K562 (cell line): ENCODE results near the gene COMMD10. TPM values are rescaled to one million over a fixed set of nuclear protein-coding genes. Genes with fewer than 3 reads are reported as not detected.
A peak's percentile ranks its signal among the peaks of the same experiment; 100 is the strongest.

Source experiments
- ATAC-seq: fragments of 200-7000 bp; cut with Tn5 transposase; 3 replicates; pipeline ENCODE4 v1.9.1; 2020; ENCODE audit warnings: moderate library complexity
- BruUV-seq: library from RNA; stranded (reverse); fragments of 400-500 nt; replicated peaks from 2 replicates; lab custom pipeline; 2021; lab: Mats Ljungman, UMichigan
- CTCF ChIA-PET: fragments of 300-600 bp; formaldehyde crosslinking; extraction: SDS; loops from one replicate; lab custom pipeline; 2021; ENCODE audit warnings: low intra/inter-chr PET ratio; lab: Yijun Ruan, JAX
- POLR2A ChIA-PET: fragments of 300-600, 350-650 bp; sonication (Branson Sonifier 250); formaldehyde crosslinking; extraction: SDS; loops from one replicate; lab custom pipeline; 2021; ENCODE audit warnings: antibody characterized with exemption, inconsistent platforms; lab: Yijun Ruan, JAX
- DNase-seq, 4 experiments: peaks; one replicate each; pipeline versions ENCODE4 v3.0.0 to v3.0.0-alpha.2; 2011 to 2018; ENCODE audit warnings: low spot score in 3 of 4, mixed read lengths in 3 of 4; ENCODE audit errors: extremely low read depth in 1 of 4
- FAIRE-seq: peaks from 2 replicates; lab custom pipeline; 2011; peaks lifted over from hg19 to GRCh38; lab: Jason Lieb, UNC
- H2AFZ ChIP-seq: 2 replicates; pipeline ENCODE4 v1.6.0; 2011; ENCODE audit warnings: low read depth, low read length, control low read depth, inconsistent platforms
- H3K27ac ChIP-seq: fragments of 200-600 bp; 3 replicates; pipeline ENCODE4 v1.8.0; 2011; ENCODE audit warnings: low read depth, mild to moderate bottlenecking, control low read depth, inconsistent platforms, low read length, moderate library complexity, mixed read lengths; ENCODE audit errors: extremely low read depth
- H3K27me3 ChIP-seq, 2 experiments: fragments of 300-600 bp in 1 of 2; 2 replicates in 1 of 2; 3 replicates in 1 of 2; pipeline versions ENCODE4 v1.6.0 to v1.8.0; 2011; ENCODE audit warnings: inconsistent platforms in 2 of 2, low read length in 2 of 2, mild to moderate bottlenecking in 1 of 2, mixed read lengths in 1 of 2, moderate library complexity in 1 of 2; ENCODE audit not compliant: control insufficient read depth in 2 of 2, insufficient read depth in 2 of 2
- H3K36me3 ChIP-seq: fragments of 300-600 bp; 3 replicates; pipeline ENCODE4 v1.8.0; 2011; ENCODE audit warnings: mild to moderate bottlenecking, low read length, inconsistent platforms; ENCODE audit not compliant: control insufficient read depth, insufficient read depth
- H3K4me1 ChIP-seq, 2 experiments: fragments of 200-600 bp in 1 of 2; replicated peaks in 1 of 2; 2 replicates in 1 of 2; 3 replicates in 1 of 2; pipeline versions ENCODE4 v1.5.1 to v1.8.0; 2011; ENCODE audit warnings: inconsistent platforms in 2 of 2, low read length in 2 of 2, mild to moderate bottlenecking in 1 of 2, mixed read lengths in 1 of 2, moderate library complexity in 1 of 2; ENCODE audit not compliant: control insufficient read depth in 2 of 2, insufficient read depth in 2 of 2
- H3K4me2 ChIP-seq: 2 replicates; pipeline ENCODE4 v1.6.1; 2011; ENCODE audit warnings: low read length, control low read depth, inconsistent platforms, mixed read lengths; ENCODE audit not compliant: insufficient read depth
- H3K4me3 ChIP-seq: fragments of 200-600 bp; sonication (generic), shearing (Covaris generic); 2 replicates; pipeline ENCODE4 v1.5.1; 2016; ENCODE audit warnings: control low read depth, inconsistent platforms
- H3K79me2 ChIP-seq: fragments of 200-600 bp; 3 replicates; pipeline ENCODE4 v1.8.0; 2011; ENCODE audit warnings: low read length, inconsistent platforms; ENCODE audit not compliant: control insufficient read depth, insufficient read depth
- H3K9ac ChIP-seq, 2 experiments: 2 replicates each; pipeline versions ENCODE4 v1.6.0 to v1.6.1; 2011; ENCODE audit warnings: low read depth in 2 of 2, low read length in 2 of 2, control low read depth in 1 of 2, inconsistent platforms in 1 of 2, mild to moderate bottlenecking in 1 of 2, mixed read lengths in 1 of 2; ENCODE audit not compliant: insufficient read depth in 1 of 2
- H3K9me1 ChIP-seq: one replicate; pipeline ENCODE4 v1.6.0; 2011; ENCODE audit warnings: inconsistent platforms, mild to moderate bottlenecking, low read length, moderate library complexity; ENCODE audit not compliant: control insufficient read depth, insufficient read depth
- H3K9me3 ChIP-seq: replicated peaks from 2 replicates; pipeline ENCODE4 v1.5.1; 2011; ENCODE audit warnings: low read depth, low read length, inconsistent platforms; ENCODE audit not compliant: control insufficient read depth, insufficient read depth
- H4K20me1 ChIP-seq: replicated peaks from 2 replicates; pipeline ENCODE4 v1.6.1; 2011; ENCODE audit warnings: low read length, inconsistent platforms, mixed read lengths; ENCODE audit not compliant: control insufficient read depth, insufficient read depth
- CBX3 ChIP-seq, 2 experiments: IDR thresholded peaks; 1 replicate in 1 of 2; 2 replicates in 1 of 2; pipeline ENCODE4 v1.6.1; 2012; ENCODE audit warnings: inconsistent platforms in 2 of 2, low read length in 2 of 2, borderline replicate concordance in 1 of 2, control low read depth in 1 of 2
- DNMT1 ChIP-seq: fragments of 450-650 bp; IDR thresholded peaks from 2 replicates; pipeline ENCODE4 v1.6.1; 2016; ENCODE audit warnings: antibody characterized with exemption, mild to moderate bottlenecking
- MAFG ChIP-seq: fragments of 450-650 bp; conservative IDR thresholded peaks from 2 replicates; pipeline ENCODE4 v1.6.1; 2016; ENCODE audit warnings: missing genetic modification characterization, missing compliant biosample characterization
- NFE2L1 ChIP-seq: fragments of 450-650 bp; IDR thresholded peaks from 2 replicates; pipeline ENCODE4 v1.6.1; 2016; ENCODE audit warnings: missing genetic modification characterization, low read depth, mild to moderate bottlenecking, missing compliant biosample characterization, moderate library complexity, borderline replicate concordance
- PTRF ChIP-seq: fragments of 450-650 bp; IDR thresholded peaks from 2 replicates; pipeline ENCODE4 v1.6.1; 2016; ENCODE audit warnings: mild to moderate bottlenecking, missing genetic modification characterization, missing compliant biosample characterization
- RBM15 ChIP-seq: fragments of 200-400 bp; formaldehyde crosslinking; IDR thresholded peaks from 2 replicates; pipeline ENCODE4 v1.6.1; 2018; ENCODE audit warnings: mild to moderate bottlenecking, low read length, moderate library complexity; ENCODE audit not compliant: insufficient read depth
- RBM25 ChIP-seq: fragments of 200-400 bp; formaldehyde crosslinking; IDR thresholded peaks from 2 replicates; pipeline ENCODE4 v1.6.1; 2018; ENCODE audit warnings: low read length, low read depth, moderate library complexity; ENCODE audit not compliant: severe bottlenecking
- SNRNP70 ChIP-seq: fragments of 200-400 bp; formaldehyde crosslinking; optimal IDR thresholded peaks from 2 replicates; pipeline ENCODE3; 2017; ENCODE audit warnings: low read depth, low read length
- SRSF1 ChIP-seq: fragments of 200-400 bp; formaldehyde crosslinking; IDR thresholded peaks from 2 replicates; pipeline ENCODE4 v1.6.1; 2017; ENCODE audit warnings: mild to moderate bottlenecking, low read depth, low read length, moderate library complexity
- TRIM28 ChIP-seq: fragments of 450-650 bp; IDR thresholded peaks from 2 replicates; pipeline ENCODE4 v1.6.1; 2017
- ZNF184 ChIP-seq: sonication (generic); formaldehyde crosslinking; IDR thresholded peaks from 2 replicates; pipeline ENCODE4 v1.5.0; 2020; ENCODE audit warnings: missing genetic modification reagents
- ZNF224 ChIP-seq: sonication (generic); formaldehyde crosslinking; IDR thresholded peaks from 2 replicates; pipeline ENCODE4 v1.8.0; 2022; ENCODE audit warnings: mild to moderate bottlenecking, missing genetic modification reagents
- ZNF263 ChIP-seq: sonication (generic); formaldehyde crosslinking; IDR thresholded peaks from 2 replicates; pipeline ENCODE4 v1.8.0; 2022; ENCODE audit warnings: mild to moderate bottlenecking, missing genetic modification reagents, borderline replicate concordance
- WGBS: fragments of 100-300 bp; shearing (Covaris generic); methylation state at CpG from one replicate; pipeline ENCODE4 v1.1.6; 2016; ENCODE audit warnings: low coverage, mixed read lengths; ENCODE audit not compliant: insufficient coverage; ENCODE audit errors: missing lambda C conversion rate; 5-methylcytosine and 5-hydroxymethylcytosine counted together
- in situ Hi-C: fragments of 300-500 bp; cut with MboI; formaldehyde crosslinking; loops from 4 replicates; pipeline ENCODE4 v1.15.0; 2018; ENCODE audit warnings: inconsistent platforms, mixed read lengths
- intact Hi-C: fragments of 100-400 bp; cut with micrococcal nuclease; formaldehyde crosslinking; loops from 2 replicates; pipeline ENCODE4 v1.14.2; 2022
- polyA plus RNA-seq, 8 experiments: library from polyadenylated mRNA; depleted of rRNA in 4 of 8; stranded (reverse) in 5 of 8; unstranded in 3 of 8; fragments of >200 nt; fragmentation: Nextera tagmentation in 2 of 8; fragmentation: Illumina TruSeq in 1 of 8; extraction: Ambion mirVana in 2 of 8; extraction: Trizol in 1 of 8; gene quantifications; 2 replicates each; pipeline versions ENCODE4 v1.2.1 to v1.2.3, GENCODE V29; 2011 to 2014; ENCODE audit warnings: inconsistent platforms in 1 of 8, missing spikeins in 1 of 8
- total RNA-seq, 7 experiments: library from RNA; depleted of rRNA in 6 of 7; stranded (reverse); fragments of >200 nt in 6 of 7; fragmentation: Illumina TruSeq in 2 of 7; extraction: Trizol in 2 of 7; gene quantifications; 2 replicates each; pipeline versions ENCODE4 v1.2.1 to v1.2.3, GENCODE V29; 2011 to 2021; ENCODE audit warnings: low replicate concordance in 1 of 7

Gene COMMD10
- total and polyA plus RNA-seq, 9 of the 15 experiments (the other 6 are each of a cell fraction or from before 2014, with no cell fraction given): 17.9 to 101 (median 28.0) TPM

DNA sequence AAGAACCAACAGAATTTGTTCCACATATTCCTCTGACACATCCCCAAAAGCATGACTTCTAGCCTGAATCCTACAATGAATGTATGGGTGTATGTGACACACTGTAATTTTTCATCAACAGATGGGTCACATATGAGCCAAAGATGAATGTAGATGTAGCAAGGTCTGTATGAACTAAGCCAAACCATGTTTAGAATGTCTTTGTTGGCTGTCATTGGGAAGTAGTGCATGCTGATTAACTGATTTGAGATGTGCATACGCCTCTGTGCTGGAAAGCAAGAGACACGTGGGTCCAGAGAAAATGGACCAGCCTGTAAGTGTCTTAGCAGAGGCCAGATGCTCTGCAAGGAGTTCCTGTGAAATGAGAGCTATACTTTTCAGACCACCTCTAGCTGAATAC is 222.0 kb downstream of the COMMD10 start:
- Histone ChIP-seq H3K79me2 (no peaks in the 10 kb centered on the region), H4K20me1 (no peaks in the 10 kb centered on the region), H2AFZ (no peak overlapping the region), H3K4me1 (no peaks in the 10 kb centered on the region), H3K9ac (no peak overlapping the region), H3K27ac (no peak overlapping the region), H3K27me3 (no peaks in the 10 kb centered on the region), H3K9me1 (no peaks in the 10 kb centered on the region), H3K4me2 (no peak overlapping the region), H3K9me3 (peaks cover 2% of the 10 kb centered on the region), H3K36me3 (no peaks in the 10 kb centered on the region), H3K4me3 (no peak overlapping the region)
- in situ Hi-C loops (no loop called here), intact Hi-C loops (no loop called here)
- DNase-seq: no peak
- TF ChIP-seq DNMT1: no peak
- no peak for TF ChIP-seq MAFG (tag)
- TF ChIP-seq ZNF224: no peak
- TF ChIP-seq ZNF263: no peak
- 3% methylated on average over 2 of the region's 2 CpGs for whole genome bisulfite sequencing
- POLR2A ChIA-PET: no interaction called here
- ATAC-seq: no peak
- FAIRE-seq: no peak
- CTCF ChIA-PET: no interaction called here
- no TSS peak for BruUV-seq

DNA sequence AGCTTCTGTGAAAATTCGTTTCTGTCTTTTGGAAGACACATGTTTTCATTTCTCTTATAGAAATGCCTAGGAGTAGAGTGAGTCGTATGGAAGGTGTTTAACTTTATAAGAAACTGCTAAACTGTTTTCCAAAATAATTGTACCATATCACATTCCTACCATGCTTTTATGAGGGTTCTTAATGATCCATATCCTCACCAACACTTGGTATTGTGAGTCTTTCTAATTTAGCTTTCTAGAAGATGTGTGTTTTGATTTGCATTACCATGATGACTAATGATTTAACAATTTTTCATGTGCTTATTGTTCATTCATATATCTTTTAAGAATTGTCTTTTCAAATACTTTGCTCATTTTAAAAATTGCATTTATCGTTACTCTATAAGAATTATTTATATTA is 223.6 kb downstream of the COMMD10 start:
- POLR2A ChIA-PET: no interaction called here
- no peak for FAIRE-seq
- BruUV-seq: no TSS peak

More for the DNA sequence above, 223.6 kb downstream of the COMMD10 start:
- no peaks in the 10 kb centered on the region for H3K79me2 ChIP-seq
- H3K36me3 ChIP-seq: no peaks in the 10 kb centered on the region
- no peaks in the 10 kb centered on the region for H3K9me1 ChIP-seq
- H3K27me3 ChIP-seq: no peaks in the 10 kb centered on the region
- peaks cover 2% of the 10 kb centered on the region for H3K9me3 ChIP-seq
- WGBS: 6% methylated on average over 3 of the region's 3 CpGs
- intact Hi-C loops (no loop called here), in situ Hi-C loops (no loop called here)
- DNase-seq: no peak
- CTCF ChIA-PET: no interaction called here
- no peak for TF ChIP-seq PTRF (tag)
- peak; percentile 96 for TF ChIP-seq RBM25
- TF ChIP-seq TRIM28: peak; percentile 50; the same call in 1 of the 2 replicates
- TF ChIP-seq RBM15: no peak
- peak in 1 of 2 experiments; percentile 63; a peak in 1 of 3 replicates for TF ChIP-seq CBX3 (IDR thresholded peaks at IDR 0.05; ENCODE audit: borderline replicate concordance in 1 of 2, low read length in 2 of 2)
- no peak for TF ChIP-seq SNRNP70
- no peak for TF ChIP-seq SRSF1
- TF ChIP-seq ZNF184: peak; percentile 94
- TF ChIP-seq NFE2L1: no peak
- H3K27ac ChIP-seq: no peak overlapping the region
- H3K9ac ChIP-seq: no peak overlapping the region
- H4K20me1 ChIP-seq: no peaks in the 10 kb centered on the region
- H2AFZ ChIP-seq: no peak overlapping the region
- ATAC-seq: no peak
- H3K4me1 ChIP-seq: no peaks in the 10 kb centered on the region; a peak in 1 of 5 replicates
- no peak overlapping the region for H3K4me2 ChIP-seq
- H3K4me3 ChIP-seq: no peak overlapping the region
